HG02938 (cell line): ENCODE data around the gene DNAJC15.

ENCODE experiments used
- ATAC-seq: cut with Tn5 transposase; IDR thresholded peaks from one replicate; pipeline ENCODE4 v1.9.1; 2021; ENCODE audit warnings: mild to moderate bottlenecking, moderate library complexity; ENCODE audit not compliant: unreplicated experiment

Gene DNAJC15

DNA sequence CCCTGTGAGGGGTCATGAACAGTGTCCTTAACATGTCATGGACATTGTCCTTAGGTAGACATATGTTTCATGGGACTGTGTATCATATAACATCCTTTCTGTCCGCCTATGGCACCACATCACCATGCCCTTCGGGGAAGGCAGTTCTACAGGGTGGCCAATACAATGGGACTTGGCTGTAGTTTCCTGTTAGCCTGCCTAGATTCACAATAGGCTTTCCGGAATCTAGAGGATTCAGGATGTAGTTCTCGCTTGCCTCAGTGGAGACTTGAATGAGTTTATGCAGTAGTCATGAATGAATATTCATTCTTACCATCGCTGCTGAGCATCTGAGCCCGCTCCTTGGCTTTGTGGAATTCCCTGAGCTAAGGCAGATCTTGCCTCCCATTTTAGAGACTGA is 100.5 kb downstream of the DNAJC15 start:
- ATAC-seq: no peak

DNA sequence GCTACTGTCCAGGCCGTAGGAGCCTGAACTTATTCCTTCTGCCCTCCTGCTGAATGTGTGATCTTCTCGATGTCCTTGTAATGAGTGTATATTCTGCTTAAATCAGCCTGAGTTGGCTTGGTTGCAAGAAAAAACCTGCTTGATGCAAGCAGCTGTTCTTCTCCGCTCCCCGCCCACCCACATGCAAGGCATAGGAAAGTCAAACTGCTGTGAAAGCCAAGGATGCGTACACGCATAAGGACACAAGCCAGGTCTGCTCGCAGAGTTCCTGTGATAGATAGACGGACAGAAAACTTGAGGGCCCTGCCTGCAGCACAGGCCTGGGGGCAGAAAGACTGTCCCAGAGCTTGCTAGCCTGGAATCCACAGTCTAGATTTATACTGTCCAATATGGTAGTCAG is 101.1 kb downstream of the DNAJC15 start:
- no peak for ATAC-seq

DNA sequence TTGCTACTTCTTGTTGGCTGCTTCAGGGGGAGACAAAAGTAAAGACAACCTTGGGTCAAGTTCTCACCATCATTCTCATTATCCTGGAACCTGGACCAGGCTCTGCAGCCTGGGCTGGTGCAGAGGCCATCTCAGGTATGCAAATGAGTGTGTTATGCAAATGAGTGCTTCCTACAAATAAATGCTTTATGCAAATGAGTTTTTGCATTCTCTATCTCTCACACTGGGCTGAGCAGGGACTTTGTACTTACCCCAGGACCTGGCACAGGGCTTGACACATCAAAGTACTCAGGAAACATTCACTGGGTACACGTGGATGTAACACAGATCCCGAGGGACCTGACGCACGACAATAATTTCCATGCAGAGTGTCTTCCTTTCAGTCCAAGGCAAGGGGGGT is 103.0 kb downstream of the DNAJC15 start:
- peak; percentile 68 for ATAC-seq

DNA sequence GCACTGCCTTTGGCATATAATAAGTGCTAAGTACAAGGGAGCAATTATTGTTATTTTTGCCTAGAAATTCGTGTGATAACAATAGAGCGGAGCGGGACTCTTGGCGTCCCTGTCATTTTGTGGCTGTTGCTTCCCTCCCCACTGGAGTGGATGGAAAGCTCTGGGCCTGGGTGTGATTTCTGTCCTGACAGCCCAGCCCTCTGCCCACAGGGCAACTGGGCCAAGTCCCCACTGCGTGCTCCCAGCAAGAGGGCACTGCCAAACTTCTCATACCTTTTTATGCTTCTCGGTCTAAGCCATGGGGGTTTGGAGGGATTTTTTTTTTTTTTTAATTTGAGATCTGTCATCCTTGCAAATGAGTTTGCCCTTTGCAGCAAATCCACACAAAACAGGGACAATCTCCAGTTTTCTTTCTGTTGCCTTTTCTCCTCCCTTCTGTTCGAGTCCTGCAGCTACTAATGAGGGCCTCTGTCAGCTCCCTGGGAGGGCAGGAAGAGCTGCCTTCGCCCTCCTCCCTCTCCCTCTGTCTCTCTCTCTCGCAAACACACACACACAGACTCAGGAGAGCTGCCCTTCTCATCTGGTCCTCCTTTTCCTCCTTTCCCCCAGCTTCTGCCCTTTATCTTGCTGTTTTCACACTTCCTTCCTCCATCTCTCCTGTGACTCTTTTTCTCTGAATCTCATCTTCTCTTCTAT is 103.9 kb downstream of the DNAJC15 start:
- no peak for ATAC-seq

DNA sequence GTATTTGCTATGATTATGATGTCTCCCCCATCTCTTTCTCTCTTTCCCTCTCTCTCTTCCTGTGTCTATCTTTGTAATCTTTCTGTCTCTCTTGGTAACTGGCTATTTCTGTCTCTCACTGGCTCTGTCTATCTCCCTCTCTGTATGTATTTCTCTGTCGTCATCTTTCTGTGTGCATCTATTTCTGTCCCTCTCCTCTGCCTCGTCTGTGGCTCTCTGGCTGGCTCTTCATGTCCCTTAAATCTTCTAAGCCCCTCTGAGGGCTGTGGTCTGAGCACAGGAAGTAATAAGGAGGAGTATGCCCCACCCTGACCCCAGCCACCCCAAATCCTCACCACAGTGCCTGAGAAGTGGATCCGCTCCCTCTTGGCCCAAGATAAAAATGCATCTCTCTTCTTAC is 104.4 kb downstream of the DNAJC15 start:
- no peak for ATAC-seq

DNA sequence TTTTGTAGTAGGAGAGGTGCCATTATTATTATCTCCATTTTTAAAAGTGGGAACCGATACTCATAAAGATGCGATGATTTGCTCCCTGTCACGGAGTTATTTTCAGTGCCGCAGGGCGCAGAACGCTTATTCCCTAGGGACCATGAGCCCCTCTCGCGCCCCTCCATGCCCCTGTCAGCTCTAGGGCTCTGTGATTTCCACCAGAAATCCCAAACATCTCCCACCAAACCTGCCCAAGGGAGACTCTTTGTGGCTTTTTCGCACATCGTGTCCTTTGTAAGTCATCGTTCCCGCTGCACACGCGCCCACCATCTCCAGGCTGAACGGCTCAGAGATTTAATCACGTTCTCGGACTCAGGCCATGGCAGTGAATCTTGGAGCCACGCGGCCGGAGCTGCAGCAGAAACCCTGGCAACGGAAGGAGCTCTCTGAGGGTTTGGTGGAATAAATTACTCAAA is 105.1 kb downstream of the DNAJC15 start:
- no peak for ATAC-seq

DNA sequence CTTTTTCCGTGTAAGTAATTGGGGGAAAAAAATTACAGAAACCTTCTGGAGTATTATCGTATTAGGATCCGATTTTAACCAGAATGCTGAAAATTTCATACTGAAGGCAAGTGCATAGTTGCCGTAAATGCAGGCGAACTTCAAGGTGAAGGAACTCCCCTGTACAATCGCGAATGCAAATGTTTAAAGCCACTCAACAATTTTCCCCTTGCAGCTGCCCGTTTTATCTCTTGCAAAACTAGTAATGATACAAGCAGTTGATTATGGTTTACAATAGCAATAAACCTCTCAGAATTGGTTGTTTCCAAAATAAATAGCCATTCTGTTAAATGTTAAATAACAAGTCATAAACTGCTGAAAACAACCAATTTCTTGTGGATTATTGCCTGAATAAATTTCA is 105.7 kb downstream of the DNAJC15 start:
- no peak for ATAC-seq

DNA sequence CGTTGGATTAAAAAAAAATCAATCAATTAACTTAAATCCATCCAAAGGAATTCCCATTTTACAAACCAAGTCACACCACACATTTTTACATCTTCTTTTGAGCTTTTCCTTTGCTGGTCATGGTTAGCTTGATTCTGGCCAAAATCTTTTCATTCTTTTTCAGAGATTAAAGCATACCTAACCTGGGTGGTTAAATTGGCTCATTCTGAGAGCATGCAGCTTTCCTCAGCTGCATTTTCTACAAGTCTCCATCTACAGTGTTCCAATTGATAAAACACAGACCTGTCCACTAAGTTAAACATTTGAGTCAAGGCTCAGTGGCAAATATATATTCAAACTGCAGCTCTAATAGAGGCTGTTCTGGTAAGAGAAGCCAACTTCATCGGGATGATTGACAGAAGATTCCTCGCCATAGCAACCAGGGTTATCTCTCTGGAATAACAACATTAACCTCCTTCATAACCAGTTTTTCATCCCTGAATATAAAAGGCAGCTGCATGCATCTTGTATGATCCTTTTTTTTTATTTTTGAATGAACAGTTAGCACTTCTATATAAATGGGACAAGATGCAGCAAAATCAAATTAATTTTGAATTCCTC is 106.2 kb downstream of the DNAJC15 start:
- no peak for ATAC-seq

DNA sequence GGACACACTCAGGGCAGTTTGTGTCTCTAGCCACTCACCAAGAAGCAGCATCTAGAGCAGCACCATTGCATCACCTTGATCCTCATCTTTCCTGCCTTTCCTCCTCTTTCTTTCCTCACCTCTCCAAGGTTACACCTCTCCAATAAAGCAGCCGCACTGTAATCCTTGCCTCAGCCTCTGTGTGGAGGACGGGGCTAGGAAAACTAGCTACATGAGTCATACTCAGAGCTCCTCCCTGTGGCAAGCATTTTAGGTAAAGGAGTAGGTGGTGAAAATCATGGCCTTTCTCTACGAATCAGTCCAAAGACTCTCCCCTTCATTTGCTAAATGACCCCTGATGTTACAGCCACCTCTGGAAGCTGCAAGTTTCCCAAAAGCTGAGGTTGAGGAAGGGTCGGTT is 108.9 kb downstream of the DNAJC15 start:
- no peak for ATAC-seq

DNA sequence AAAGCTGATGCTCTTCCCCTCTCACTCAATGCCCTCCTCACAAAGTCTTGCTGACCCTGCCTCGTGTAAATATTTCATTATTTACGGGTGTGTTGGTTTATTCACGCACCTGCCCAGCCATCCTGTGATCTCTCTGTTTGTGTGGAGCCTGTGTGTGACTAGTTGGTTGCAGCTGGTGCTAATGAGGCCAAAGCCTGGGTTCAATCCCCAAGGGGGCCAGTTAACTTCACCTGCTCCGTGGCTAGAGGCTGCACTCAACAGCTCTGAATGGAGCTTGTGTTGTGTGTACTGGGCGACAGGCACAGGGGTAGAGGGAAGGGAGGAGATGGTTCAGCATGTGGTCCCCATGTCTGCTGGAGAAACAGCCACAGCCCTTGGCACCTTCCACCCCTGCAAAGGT is 109.5 kb downstream of the DNAJC15 start:
- ATAC-seq: no peak

DNA sequence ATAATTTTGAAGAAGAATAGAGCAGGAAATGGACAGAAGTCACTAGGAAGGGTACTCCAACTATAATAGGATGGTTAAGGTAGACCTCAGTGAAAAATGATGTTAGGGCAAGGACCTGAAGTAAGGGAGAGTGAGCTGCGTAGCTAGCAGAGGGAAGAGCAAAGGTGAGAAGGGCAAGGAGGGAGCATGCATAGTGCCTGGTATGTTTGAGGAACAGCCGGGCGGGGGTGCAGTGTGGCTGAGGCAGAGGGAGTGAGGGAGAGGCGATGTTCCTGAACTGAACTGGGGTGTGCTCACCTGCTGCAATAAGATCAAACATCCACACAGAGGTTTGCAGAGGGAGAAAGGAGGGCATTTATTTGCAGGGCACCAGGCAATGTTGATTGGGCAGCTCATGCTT is 110.4 kb downstream of the DNAJC15 start:
- ATAC-seq: no peak

DNA sequence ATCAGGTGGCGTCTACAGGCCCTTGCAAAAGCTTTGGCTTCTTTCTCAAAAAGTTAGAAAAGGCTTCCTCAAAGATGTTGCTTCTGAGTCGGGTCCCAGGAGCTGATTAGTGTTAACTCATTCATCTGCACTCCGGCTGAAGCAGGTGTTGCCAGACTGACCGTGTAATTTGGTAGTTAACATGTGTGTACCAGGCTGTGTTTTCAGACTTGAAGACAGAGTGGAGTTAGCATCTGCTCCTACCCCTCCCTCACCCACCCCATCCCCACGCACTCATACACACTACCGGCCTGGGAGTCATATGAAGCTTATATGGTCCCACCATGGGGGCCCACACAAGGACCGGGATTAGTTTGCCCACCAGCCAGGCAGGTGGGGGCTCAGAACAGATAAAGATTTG is 111.5 kb downstream of the DNAJC15 start:
- no peak for ATAC-seq

DNA sequence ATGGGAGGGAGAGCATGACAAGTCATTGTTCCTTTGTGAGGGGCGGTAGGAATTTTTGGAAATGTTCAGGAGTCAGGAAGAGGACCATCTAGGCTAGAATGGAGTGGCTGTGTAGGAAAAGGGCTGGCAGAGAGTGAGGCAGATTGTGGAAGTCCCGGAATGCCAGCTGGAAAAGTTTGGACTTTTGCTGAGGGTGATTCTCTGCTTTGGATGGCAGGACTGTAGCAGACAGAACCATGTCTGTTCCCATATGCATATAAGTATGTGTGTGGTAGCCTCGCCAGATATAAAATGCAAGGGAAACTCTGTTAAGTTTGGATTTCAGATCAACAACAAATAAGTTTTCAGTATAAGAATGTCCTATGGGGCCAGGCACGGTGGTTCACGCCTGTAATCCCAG is 112.1 kb downstream of the DNAJC15 start:
- ATAC-seq: no peak

DNA sequence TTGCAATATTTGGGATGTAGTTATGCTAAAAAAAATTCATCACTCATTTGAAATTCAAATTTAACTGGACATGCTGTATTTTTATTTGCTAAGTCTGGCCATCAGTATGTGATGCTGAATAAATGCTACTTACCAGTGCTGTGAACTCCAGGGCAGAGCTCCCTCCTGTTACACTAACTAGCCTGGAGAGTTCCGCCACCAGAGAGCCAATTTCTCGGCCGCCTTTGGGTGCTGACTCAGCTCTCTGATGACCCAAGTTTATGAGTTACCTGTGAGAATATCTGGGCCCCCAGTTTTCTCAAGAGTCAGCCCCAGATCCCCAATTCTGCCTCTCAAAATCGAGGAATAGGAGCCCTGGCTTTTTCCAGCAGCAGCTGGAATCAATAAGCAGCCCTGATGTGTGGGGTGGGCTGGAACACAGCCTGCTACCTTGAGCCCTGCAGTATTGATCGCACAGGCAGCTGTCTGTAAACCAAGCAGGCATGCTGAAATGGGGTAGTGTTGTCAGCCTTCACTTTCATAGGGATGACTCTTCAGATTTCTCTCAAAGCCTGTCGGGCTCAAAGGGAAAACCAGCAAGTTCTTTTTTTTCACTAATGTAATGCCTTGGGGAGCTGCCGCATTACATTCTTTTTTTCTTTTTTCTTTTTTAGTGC is 113.7 kb downstream of the DNAJC15 start:
- no peak for ATAC-seq

DNA sequence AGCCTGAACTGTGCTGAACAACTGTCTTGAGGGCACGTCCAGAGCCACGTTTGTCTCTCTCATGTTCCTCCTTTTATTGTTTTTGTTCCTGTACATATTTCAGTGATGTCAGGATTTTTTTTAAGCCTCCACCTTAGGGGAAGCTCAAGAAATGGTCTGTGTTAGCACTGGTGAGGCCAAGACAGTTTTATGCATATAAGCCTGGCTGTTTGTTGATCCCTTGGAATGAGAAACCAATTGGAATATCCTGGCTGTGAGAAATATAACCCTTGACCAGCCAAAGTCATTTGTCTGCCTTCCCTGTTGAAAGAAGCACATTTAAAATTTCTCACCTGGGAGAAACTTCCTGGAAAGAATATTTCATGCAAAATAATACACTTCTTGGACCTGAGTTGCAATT is 115.8 kb downstream of the DNAJC15 start:
- ATAC-seq: no peak

DNA sequence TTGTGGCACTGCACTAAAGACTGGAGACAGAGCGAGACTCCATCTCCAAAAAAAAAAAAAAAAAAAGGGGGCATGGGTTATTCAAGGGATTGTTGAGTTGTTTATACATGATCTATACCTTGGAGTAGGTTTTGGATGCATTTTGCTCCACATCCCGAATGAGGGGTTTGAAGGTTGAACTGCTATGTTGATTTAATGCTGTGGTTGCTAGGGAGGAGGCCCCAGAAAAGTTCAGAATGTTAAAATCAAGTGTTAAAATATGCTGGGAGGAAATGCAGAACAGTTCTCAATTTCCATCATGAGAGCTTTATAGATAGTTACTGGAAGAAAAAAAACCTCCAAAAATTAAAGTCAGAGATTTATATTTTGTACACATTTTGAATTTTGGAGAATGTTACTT is 116.5 kb downstream of the DNAJC15 start:
- ATAC-seq: no peak

DNA sequence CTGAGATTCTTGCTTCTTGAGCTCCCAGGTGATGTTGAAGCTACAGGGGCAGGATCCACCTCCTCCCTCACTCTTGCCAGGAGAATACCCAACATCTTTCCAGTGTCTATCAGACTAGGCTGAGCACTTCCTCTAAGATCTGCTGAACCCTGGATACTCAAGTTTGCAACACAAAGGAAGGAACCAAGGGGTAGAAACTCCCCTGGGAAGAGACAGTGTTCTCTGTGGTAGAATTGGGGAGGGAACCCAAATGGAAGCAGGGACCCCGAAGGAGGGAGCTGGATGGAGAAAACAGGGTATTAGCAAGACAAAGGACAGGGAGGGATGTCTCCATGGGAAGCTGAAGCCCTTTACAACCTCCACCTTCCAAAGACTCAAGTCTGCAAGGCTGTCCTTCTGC is 117.6 kb downstream of the DNAJC15 start:
- no peak for ATAC-seq

DNA sequence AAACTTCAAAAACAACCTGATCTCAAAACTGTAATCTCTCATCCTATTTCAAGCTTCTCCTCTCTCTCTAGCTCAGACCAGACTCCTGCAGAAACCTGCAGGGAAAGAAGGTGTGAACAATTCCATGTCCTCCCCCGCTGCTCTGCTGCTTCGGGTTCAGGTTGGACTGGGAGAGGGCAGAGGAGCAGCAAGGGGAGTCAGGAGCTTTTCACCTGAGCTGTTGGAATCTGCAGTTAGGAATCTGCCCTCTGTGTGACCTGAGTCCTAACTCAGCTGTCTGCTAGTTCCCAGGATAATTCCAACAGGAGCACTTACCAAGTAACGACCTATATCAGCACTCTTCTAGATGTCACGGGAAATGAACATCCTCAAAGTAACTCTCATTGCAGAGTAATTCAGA is 118.3 kb downstream of the DNAJC15 start:
- ATAC-seq: no peak

DNA sequence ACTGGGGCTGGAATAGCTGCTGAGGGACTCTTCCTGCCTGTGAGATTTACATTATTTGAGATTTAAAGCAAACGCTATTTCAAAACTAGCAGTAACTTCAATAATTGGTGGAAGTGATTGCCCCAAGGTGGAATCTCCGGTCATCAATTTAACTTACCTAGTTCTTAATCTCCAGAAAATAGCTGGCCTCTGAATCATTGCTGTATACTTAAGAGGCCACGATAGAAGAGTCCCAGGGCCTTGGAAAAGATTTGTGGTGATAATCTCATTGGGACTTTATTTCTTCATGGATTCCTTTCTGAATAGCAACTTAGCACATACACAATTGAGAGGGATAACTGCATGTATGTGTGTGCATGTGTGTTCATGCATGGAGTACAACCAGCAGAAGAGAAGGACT is 120.2 kb downstream of the DNAJC15 start:
- no peak for ATAC-seq

DNA sequence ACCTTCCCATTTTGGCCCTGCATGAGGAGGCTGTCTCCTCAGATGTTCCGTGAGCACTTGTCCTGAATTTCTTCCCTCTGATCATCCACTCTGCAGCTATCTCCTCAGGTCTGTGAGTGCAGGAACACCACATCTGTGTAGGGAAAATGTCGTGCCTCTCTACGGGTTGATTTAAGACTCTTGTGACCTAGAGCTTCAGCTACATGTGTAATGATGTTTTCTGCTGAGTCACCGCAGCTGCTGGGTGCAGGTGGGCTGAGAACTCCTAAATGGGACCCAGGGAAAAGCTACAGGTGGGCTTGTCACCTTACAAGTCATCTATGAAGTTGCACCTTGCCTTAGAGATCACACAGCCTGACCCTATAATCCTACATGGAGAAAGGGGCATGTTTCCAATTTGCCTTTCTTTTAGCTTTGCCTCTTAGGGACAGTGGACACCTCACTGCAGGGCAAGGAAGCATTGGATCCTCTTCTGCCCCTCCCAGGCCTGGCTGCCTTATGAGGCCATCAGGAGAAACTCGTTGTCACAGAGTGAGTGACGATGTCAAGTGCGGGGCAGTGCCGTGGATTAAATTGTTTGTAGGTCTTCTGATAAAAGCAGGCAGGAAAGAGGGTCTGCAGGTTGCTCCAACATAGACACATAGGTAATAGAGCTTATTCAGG is 122.3 kb downstream of the DNAJC15 start:
- ATAC-seq: no peak

DNA sequence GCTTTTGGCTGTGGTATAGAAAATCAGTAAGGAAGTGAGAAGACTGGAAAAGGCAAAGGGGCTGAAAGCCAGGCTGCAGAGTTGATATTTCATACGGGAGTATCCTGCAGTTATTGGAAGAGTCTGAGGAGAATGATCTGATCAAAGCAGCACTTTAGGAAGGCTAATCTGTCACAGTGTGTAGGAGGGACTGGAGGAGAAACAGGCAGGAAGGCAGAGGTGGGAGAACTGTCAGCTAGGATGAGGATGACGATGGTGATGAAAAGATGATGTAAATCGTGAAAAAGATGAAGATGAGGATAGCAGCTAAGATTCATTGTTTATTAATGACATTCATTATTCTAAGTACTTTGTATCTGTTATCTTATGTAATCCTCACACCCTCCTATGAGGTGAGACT is 123.0 kb downstream of the DNAJC15 start:
- ATAC-seq: no peak
